Smooth muscle cell (in vitro differentiated cells): ENCODE results near the gene C19orf25. TPM values are rescaled to one million over a fixed set of nuclear protein-coding genes. Genes with fewer than 3 reads are reported as not detected.

Experiments
- DNase-seq: peaks from one replicate; lab custom pipeline; 2025; ENCODE audit not compliant: unreplicated experiment; lab: John Stamatoyannopoulos, UW
- H2AFZ ChIP-seq: fragments of 200-600 bp; sonication (generic); 2 replicates; pipeline ENCODE4 v1.6.0; 2016; ENCODE audit warnings: antibody characterized with exemption, low read depth, mild to moderate bottlenecking
- H3F3A ChIP-seq: fragments of 200-600 bp; sonication (generic); 2 replicates; pipeline ENCODE4 v1.6.0; 2017; ENCODE audit warnings: antibody characterized with exemption, low read depth
- H3K27ac ChIP-seq: fragments of 200-600 bp; sonication (generic); 2 replicates; pipeline ENCODE4 v1.5.1; 2016; ENCODE audit warnings: low read depth, mild to moderate bottlenecking
- H3K27me3 ChIP-seq: fragments of 200-600 bp; sonication (generic); 2 replicates; pipeline ENCODE4 v1.6.1; 2016; ENCODE audit warnings: low read depth, mild to moderate bottlenecking
- H3K36me3 ChIP-seq: fragments of 200-600 bp; sonication (generic); 2 replicates; pipeline ENCODE4 v1.5.1; 2016; ENCODE audit warnings: low read depth
- H3K4me1 ChIP-seq: fragments of 200-600 bp; sonication (generic); 2 replicates; pipeline ENCODE4 v1.5.1; 2016; ENCODE audit warnings: low read depth
- H3K4me2 ChIP-seq: fragments of 200-600 bp; sonication (generic); 2 replicates; pipeline ENCODE4 v1.6.0; 2016; ENCODE audit warnings: mild to moderate bottlenecking
- H3K4me3 ChIP-seq: fragments of 200-600 bp; sonication (generic); 2 replicates; pipeline ENCODE4 v1.5.1; 2016; ENCODE audit warnings: mild to moderate bottlenecking
- H3K79me2 ChIP-seq: fragments of 200-600 bp; sonication (generic); 2 replicates; pipeline ENCODE4 v1.6.0; 2016; ENCODE audit warnings: low read depth, mild to moderate bottlenecking
- H3K9ac ChIP-seq: fragments of 200-600 bp; sonication (generic); 2 replicates; pipeline ENCODE4 v1.6.0; 2016; ENCODE audit warnings: low read depth
- H3K9me3 ChIP-seq: fragments of 200-600 bp; sonication (generic); replicated peaks from 2 replicates; pipeline ENCODE4 v1.5.1; 2016; ENCODE audit warnings: low read depth
- H4K20me1 ChIP-seq: fragments of 200-600 bp; sonication (generic); 2 replicates; pipeline ENCODE4 v1.6.0; 2016; ENCODE audit warnings: low read depth
- CTCF ChIP-seq: fragments of 200-600 bp; sonication (generic); IDR thresholded peaks from 2 replicates; pipeline ENCODE4 v1.5.1; 2017; ENCODE audit warnings: borderline replicate concordance, mild to moderate bottlenecking, antibody characterized with exemption; ENCODE audit not compliant: insufficient read depth, poor library complexity, severe bottlenecking
- WGBS: methylation state at CpG from one replicate; pipeline ENCODE4 v1.1.7; 2016; ENCODE audit warnings: low lambda C conversion rate; 5-methylcytosine and 5-hydroxymethylcytosine counted together
- polyA plus RNA-seq: library from polyadenylated mRNA; unstranded; fragments of >200 nt; fragmentation: Nextera tagmentation; extraction: Ambion mirVana; gene quantifications from 2 replicates; pipeline ENCODE4 v1.2.1, GENCODE V29; 2016
- total RNA-seq: library from RNA; depleted of rRNA; stranded (reverse); fragments of >200 nt; gene quantifications from 2 replicates; pipeline ENCODE4 v1.2.3, GENCODE V29; 2014

Gene C19orf25
- total RNA-seq: 10.0 and 15.2 TPM in 2 replicates
- 27.9 and 42.2 TPM in 2 replicates for polyA plus RNA-seq

GRCh38 chr19:1478934-1479707 is at the start of gene C19orf25:
C19orf25 (minus strand) TSS chr19:1479215; CDS start chr19:1478903, 312 bp downstream.
- WGBS: 2% methylated on average over 57 of the region's 71 CpGs
- Histone ChIP-seq H3F3A (no peaks in the 10 kb centered on the region), H2AFZ (peak within 1 kb of the TSS; percentile 98), H4K20me1 (peaks cover 45% of the 10 kb centered on the region), H3K9ac (peak within 1 kb of the TSS; percentile 61), H3K4me3 (peak within 1 kb of the TSS; percentile 81), H3K4me1 (no peaks in the 10 kb centered on the region), H3K27me3 (no peaks in the 10 kb centered on the region), H3K79me2 (peaks cover 19% of the 10 kb centered on the region), H3K9me3 (no peaks in the 10 kb centered on the region), H3K36me3 (no peaks in the 10 kb centered on the region), H3K27ac (peak within 1 kb of the TSS; percentile 11), H3K4me2 (peak within 1 kb of the TSS; percentile 98)
- DNase-seq: peak; percentile 55
- no peak for TF ChIP-seq CTCF

GRCh38 chr19:1527650-1528309 is 48.8 kb upstream of the C19orf25 start:
- H3K4me2 ChIP-seq: no peak overlapping the region
- 85% methylated on average over 24 of the region's 27 CpGs for WGBS
- no peaks in the 10 kb centered on the region for H3K36me3 ChIP-seq
- H3F3A ChIP-seq: no peaks in the 10 kb centered on the region
- no peaks in the 10 kb centered on the region for H3K4me1 ChIP-seq
- H4K20me1 ChIP-seq: no peaks in the 10 kb centered on the region
- H3K79me2 ChIP-seq: no peaks in the 10 kb centered on the region
- H3K27ac ChIP-seq: no peak overlapping the region
- no peak for DNase-seq
- H2AFZ ChIP-seq: no peak overlapping the region
- H3K9me3 ChIP-seq: no peaks in the 10 kb centered on the region
- H3K4me3 ChIP-seq: no peak overlapping the region
- peaks cover 32% of the 10 kb centered on the region for H3K27me3 ChIP-seq
- H3K9ac ChIP-seq: no peak overlapping the region
- TF ChIP-seq CTCF: no peak

- Histone ChIP-seq H3K9ac (no peak overlapping the region), H4K20me1 (no peaks in the 10 kb centered on the region), H3K79me2 (no peaks in the 10 kb centered on the region), H3K4me3 (no peak overlapping the region), H3K4me1 (no peaks in the 10 kb centered on the region), H3K36me3 (no peaks in the 10 kb centered on the region), H3F3A (no peaks in the 10 kb centered on the region), H3K27me3 (peaks cover 36% of the 10 kb centered on the region), H3K4me2 (no peak overlapping the region), H3K27ac (no peak overlapping the region), H2AFZ (no peak overlapping the region), H3K9me3 (no peaks in the 10 kb centered on the region)
- DNase-seq: no peak
- TF ChIP-seq CTCF: no peak
- WGBS: 94% methylated on average over 16 of the region's 18 CpGs
Measured at GRCh38 chr19:1526979-1527649, 48.1 kb upstream of the C19orf25 start.
